HepG2 (cell line): Measurements from ENCODE around the gene TTN. TPM values are rescaled to one million over a fixed set of nuclear protein-coding genes. Genes with fewer than 3 reads are reported as not detected.
A peak's percentile ranks its signal among the peaks of the same experiment; 100 is the strongest.

ENCODE experiments used
- AHR ChIP-seq: IDR thresholded peaks from 2 replicates; pipeline ENCODE4 v1.6.1; 2018; ENCODE audit warnings: missing genetic modification reagents, missing compliant biosample characterization
- CREB1 ChIP-seq, 2 experiments: fragments of 450-650 bp in 1 of 2; IDR thresholded peaks; 2 replicates each; pipeline ENCODE4 v1.6.1; 2016 to 2017; ENCODE audit warnings: control low read depth in 1 of 2, mild to moderate bottlenecking in 1 of 2, missing compliant biosample characterization in 1 of 2, missing genetic modification characterization in 1 of 2
- EP300 ChIP-seq, 3 experiments: sonication (generic) in 1 of 3; formaldehyde crosslinking in 1 of 3; IDR thresholded peaks; 2 replicates each; pipeline versions ENCODE4 v1.5.1 to v1.6.1; 2011 to 2020; ENCODE audit warnings: low read depth in 2 of 3, low read length in 2 of 3, borderline replicate concordance in 1 of 3, improper control_type of control experiment in 1 of 3, mild to moderate bottlenecking in 1 of 3, missing genetic modification reagents in 1 of 3, moderate library complexity in 1 of 3
- HES4 ChIP-seq: sonication (generic); formaldehyde crosslinking; IDR thresholded peaks from 2 replicates; pipeline ENCODE4 v1.9.0; 2021; ENCODE audit warnings: mild to moderate bottlenecking, missing genetic modification reagents, borderline replicate concordance
- IKZF1 ChIP-seq: fragments of 450-650 bp; IDR thresholded peaks from 2 replicates; pipeline ENCODE4 v1.7.1; 2016
- MIER3 ChIP-seq: IDR thresholded peaks from 2 replicates; pipeline ENCODE4 v1.6.1; 2016; ENCODE audit warnings: missing compliant biosample characterization, borderline replicate concordance
- MIXL1 ChIP-seq: IDR thresholded peaks from 2 replicates; pipeline ENCODE4 v1.6.1; 2016
- MTF1 ChIP-seq: sonication (generic); formaldehyde crosslinking; IDR thresholded peaks from 2 replicates; pipeline ENCODE4 v1.5.0; 2020; ENCODE audit warnings: missing genetic modification reagents
- PITX1 ChIP-seq: sonication (generic); formaldehyde crosslinking; IDR thresholded peaks from 2 replicates; pipeline ENCODE4 v1.5.1; 2020; ENCODE audit warnings: mild to moderate bottlenecking, missing genetic modification reagents
- PLRG1 ChIP-seq: fragments of 450-650 bp; conservative IDR thresholded peaks from 2 replicates; pipeline ENCODE4 v1.6.1; 2016
- SMAD9 ChIP-seq: sonication (generic); formaldehyde crosslinking; IDR thresholded peaks from 2 replicates; pipeline ENCODE4 v1.5.1; 2020; ENCODE audit warnings: mild to moderate bottlenecking, missing genetic modification reagents
- SRSF1 ChIP-seq: fragments of 200-400 bp; formaldehyde crosslinking; optimal IDR thresholded peaks from 2 replicates; pipeline ENCODE3; 2017; ENCODE audit warnings: mild to moderate bottlenecking, low read depth, low read length, moderate library complexity
- TMF1 ChIP-seq: sonication (generic); formaldehyde crosslinking; IDR thresholded peaks from 2 replicates; pipeline ENCODE4 v1.8.1; 2022; ENCODE audit warnings: low read depth, missing genetic modification reagents
- TOPORS ChIP-seq: sonication (generic); formaldehyde crosslinking; IDR thresholded peaks from 2 replicates; pipeline ENCODE4 v1.8.0; 2023; ENCODE audit warnings: mild to moderate bottlenecking, missing genetic modification reagents
- ZBTB42 ChIP-seq: sonication (generic); formaldehyde crosslinking; IDR thresholded peaks from 2 replicates; pipeline ENCODE4 v1.5.0; 2020; ENCODE audit warnings: mild to moderate bottlenecking, missing genetic modification reagents
- ZC3H13 ChIP-seq: sonication (generic); formaldehyde crosslinking; IDR thresholded peaks from 2 replicates; pipeline ENCODE4 v1.8.1; 2023; ENCODE audit warnings: mild to moderate bottlenecking, missing genetic modification reagents, moderate library complexity
- ZNF446 ChIP-seq: sonication (generic); formaldehyde crosslinking; IDR thresholded peaks from 2 replicates; pipeline ENCODE4 v1.5.0; 2020; ENCODE audit warnings: mild to moderate bottlenecking, missing genetic modification reagents
- ZNF570 ChIP-seq: sonication (generic); formaldehyde crosslinking; IDR thresholded peaks from 2 replicates; pipeline ENCODE4 v1.4.0; 2020; ENCODE audit warnings: mild to moderate bottlenecking, missing genetic modification reagents, borderline replicate concordance
- ZNF724P ChIP-seq: sonication (generic); formaldehyde crosslinking; IDR thresholded peaks from 2 replicates; pipeline ENCODE4 v1.8.0; 2022; ENCODE audit warnings: missing genetic modification reagents, borderline replicate concordance
- polyA plus RNA-seq, 8 experiments: library from polyadenylated mRNA; depleted of rRNA in 3 of 8; stranded (reverse) in 7 of 8; unstranded in 1 of 8; fragments of >200 nt; fragmentation: Illumina TruSeq in 4 of 8; extraction: Trizol in 4 of 8; gene quantifications; 2 replicates each; pipeline versions ENCODE4 v1.2.1 to v1.2.3, GENCODE V29; 2011 to 2016; ENCODE audit warnings: low read depth in 4 of 8, missing spikeins in 1 of 8, mixed read lengths in 1 of 8; ENCODE audit not compliant: insufficient read depth in 1 of 8
- total RNA-seq, 5 experiments: library from RNA; depleted of rRNA; stranded (reverse); fragments of >200 nt; fragmentation: Illumina TruSeq; extraction: Trizol; gene quantifications; 2 replicates each; pipeline ENCODE4 v1.2.3, GENCODE V29; 2016; ENCODE audit warnings: low read depth in 1 of 5
- TF ChIP-seq, protein P1 (sequence below), 2 experiments: sonication (generic) in 1 of 2; formaldehyde crosslinking in 1 of 2; IDR thresholded peaks; 2 replicates each; pipeline versions ENCODE4 v1.4.0 to v1.6.1; 2018 to 2020; ENCODE audit warnings: missing genetic modification reagents in 2 of 2, borderline replicate concordance in 1 of 2, low read depth in 1 of 2, mild to moderate bottlenecking in 1 of 2, missing biosample characterization in 1 of 2
- TF ChIP-seq, protein P2 (sequence below): sonication (generic); formaldehyde crosslinking; IDR thresholded peaks from 2 replicates; pipeline ENCODE4 v1.4.0; 2020; ENCODE audit warnings: mild to moderate bottlenecking, missing genetic modification reagents
- TF ChIP-seq, protein P3 (sequence below): IDR thresholded peaks from 2 replicates; pipeline ENCODE4 v1.6.1; 2016; ENCODE audit warnings: mild to moderate bottlenecking, missing biosample characterization, missing genetic modification reagents

TTN gene
- total and polyA plus RNA-seq, 2 of the 13 experiments (the other 11 are each of a cell fraction or from before 2014, with no cell fraction given), result under 0.01 TPM

DNA sequence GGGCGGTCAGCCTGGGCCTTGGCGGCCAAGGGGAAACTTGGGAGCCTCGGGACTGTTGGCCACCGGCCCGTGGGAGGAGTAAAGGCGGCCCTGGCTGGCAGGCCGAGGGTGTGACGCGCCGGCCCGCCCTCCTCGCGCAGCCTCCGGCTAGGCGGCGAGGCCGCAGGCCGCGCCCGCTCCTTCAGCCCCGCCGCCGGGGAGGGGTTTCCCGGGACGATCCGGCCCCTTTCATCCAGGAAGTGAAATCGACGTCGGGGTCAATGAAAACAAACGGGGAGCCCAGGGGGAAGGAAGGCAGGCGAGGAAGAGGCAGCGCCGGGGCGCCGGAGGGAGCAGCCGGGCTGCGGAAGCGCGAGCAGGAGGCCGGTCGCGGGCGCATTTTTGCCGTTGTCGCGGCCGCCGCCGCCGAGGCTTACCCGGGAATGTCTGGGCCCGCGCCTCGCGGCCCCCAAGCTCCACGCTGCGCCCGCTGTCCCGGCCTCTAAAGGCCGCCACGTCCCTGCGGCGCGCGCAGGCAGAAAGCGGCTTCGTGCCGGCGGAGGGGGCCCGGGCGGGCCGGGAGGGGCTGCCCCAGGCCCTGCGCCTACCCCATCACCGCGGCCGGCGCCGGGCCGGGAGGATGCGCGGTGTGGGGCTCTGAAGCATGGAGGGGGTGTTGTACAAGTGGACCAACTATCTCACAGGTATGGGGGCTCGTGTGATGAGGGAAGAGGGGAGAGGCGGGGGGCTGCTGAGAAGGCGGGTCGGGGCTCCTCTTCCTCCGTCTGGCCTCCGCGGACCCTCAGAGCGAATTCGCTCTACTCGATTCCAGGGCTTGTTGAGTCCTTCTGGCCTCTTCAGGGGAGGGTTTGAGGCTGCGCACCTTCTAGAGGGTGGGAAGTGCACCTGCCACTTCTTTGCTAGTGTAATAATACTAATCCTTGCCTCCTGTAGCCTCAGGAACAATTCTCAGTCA lies 326.7 kb downstream of the TTN start, which contains the start of gene PLEKHA3 (continued):
- TF ChIP-seq, protein P1, sequence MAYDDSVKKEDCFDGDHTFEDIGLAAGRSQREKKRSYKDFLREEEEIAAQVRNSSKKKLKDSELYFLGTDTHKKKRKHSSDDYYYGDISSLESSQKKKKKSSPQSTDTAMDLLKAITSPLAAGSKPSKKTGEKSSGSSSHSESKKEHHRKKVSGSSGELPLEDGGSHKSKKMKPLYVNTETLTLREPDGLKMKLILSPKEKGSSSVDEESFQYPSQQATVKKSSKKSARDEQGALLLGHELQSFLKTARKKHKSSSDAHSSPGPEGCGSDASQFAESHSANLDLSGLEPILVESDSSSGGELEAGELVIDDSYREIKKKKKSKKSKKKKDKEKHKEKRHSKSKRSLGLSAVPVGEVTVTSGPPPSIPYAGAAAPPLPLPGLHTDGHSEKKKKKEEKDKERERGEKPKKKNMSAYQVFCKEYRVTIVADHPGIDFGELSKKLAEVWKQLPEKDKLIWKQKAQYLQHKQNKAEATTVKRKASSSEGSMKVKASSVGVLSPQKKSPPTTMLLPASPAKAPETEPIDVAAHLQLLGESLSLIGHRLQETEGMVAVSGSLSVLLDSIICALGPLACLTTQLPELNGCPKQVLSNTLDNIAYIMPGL (CRISPR knock-in tag; IDR thresholded peaks at IDR 0.05; ENCODE audit: borderline replicate concordance in 1 of 2, low read depth in 1 of 2), result peak; percentile 69 to 81; a peak in 3 of 4 replicates
- no peak for TF ChIP-seq SRSF1
- TF ChIP-seq ZNF724P (CRISPR knock-in tag), result peak; percentile 30; the same call in 1 of the 2 replicates
- no peak for TF ChIP-seq ZNF570
- TF ChIP-seq PLRG1, result no peak
- TF ChIP-seq MIXL1, result no peak
- TF ChIP-seq MIER3, result no peak
- TF ChIP-seq PITX1 (CRISPR knock-in tag), result 0 out of 2 replicates have a peak, but pooled peaks have one; percentile 37
- no peak for TF ChIP-seq IKZF1
- TF ChIP-seq TMF1 (CRISPR knock-in tag), result peak; percentile 40; the same call in 1 of the 2 replicates
- TF ChIP-seq CREB1 (IDR thresholded peaks at IDR 0.05), result peak; percentile 66; the same call in 1 of the 2 replicates
- peak; percentile 63; the same call in 1 of the 2 replicates for TF ChIP-seq CREB1 (CRISPR knock-in tag; IDR thresholded peaks at IDR 0.05)
- TF ChIP-seq, protein P2, sequence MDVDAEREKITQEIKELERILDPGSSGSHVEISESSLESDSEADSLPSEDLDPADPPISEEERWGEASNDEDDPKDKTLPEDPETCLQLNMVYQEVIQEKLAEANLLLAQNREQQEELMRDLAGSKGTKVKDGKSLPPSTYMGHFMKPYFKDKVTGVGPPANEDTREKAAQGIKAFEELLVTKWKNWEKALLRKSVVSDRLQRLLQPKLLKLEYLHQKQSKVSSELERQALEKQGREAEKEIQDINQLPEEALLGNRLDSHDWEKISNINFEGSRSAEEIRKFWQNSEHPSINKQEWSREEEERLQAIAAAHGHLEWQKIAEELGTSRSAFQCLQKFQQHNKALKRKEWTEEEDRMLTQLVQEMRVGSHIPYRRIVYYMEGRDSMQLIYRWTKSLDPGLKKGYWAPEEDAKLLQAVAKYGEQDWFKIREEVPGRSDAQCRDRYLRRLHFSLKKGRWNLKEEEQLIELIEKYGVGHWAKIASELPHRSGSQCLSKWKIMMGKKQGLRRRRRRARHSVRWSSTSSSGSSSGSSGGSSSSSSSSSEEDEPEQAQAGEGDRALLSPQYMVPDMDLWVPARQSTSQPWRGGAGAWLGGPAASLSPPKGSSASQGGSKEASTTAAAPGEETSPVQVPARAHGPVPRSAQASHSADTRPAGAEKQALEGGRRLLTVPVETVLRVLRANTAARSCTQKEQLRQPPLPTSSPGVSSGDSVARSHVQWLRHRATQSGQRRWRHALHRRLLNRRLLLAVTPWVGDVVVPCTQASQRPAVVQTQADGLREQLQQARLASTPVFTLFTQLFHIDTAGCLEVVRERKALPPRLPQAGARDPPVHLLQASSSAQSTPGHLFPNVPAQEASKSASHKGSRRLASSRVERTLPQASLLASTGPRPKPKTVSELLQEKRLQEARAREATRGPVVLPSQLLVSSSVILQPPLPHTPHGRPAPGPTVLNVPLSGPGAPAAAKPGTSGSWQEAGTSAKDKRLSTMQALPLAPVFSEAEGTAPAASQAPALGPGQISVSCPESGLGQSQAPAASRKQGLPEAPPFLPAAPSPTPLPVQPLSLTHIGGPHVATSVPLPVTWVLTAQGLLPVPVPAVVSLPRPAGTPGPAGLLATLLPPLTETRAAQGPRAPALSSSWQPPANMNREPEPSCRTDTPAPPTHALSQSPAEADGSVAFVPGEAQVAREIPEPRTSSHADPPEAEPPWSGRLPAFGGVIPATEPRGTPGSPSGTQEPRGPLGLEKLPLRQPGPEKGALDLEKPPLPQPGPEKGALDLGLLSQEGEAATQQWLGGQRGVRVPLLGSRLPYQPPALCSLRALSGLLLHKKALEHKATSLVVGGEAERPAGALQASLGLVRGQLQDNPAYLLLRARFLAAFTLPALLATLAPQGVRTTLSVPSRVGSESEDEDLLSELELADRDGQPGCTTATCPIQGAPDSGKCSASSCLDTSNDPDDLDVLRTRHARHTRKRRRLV (CRISPR knock-in tag), result no peak
- peak; percentile 33; the same call in 1 of the 2 replicates for TF ChIP-seq ZNF446
- TF ChIP-seq, protein P3, sequence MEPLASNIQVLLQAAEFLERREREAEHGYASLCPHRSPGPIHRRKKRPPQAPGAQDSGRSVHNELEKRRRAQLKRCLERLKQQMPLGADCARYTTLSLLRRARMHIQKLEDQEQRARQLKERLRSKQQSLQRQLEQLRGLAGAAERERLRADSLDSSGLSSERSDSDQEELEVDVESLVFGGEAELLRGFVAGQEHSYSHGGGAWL (CRISPR knock-in tag), result no peak
- no peak for TF ChIP-seq ZBTB42
- TF ChIP-seq MTF1 (CRISPR knock-in tag), result no peak
- TF ChIP-seq EP300 (IDR thresholded peaks at IDR 0.05; ENCODE audit: low read depth in 2 of 2, low read length in 2 of 2), result peak in 1 of 2 experiments; percentile 11; a peak in 2 of 4 replicates
- TF ChIP-seq EP300 (CRISPR knock-in tag; IDR thresholded peaks at IDR 0.05; ENCODE audit: borderline replicate concordance), result no peak
- peak; percentile 22; the same call in 1 of the 2 replicates for TF ChIP-seq HES4 (CRISPR knock-in tag)
- no peak for TF ChIP-seq SMAD9 (CRISPR knock-in tag)
- TF ChIP-seq AHR, result no peak
- TF ChIP-seq ZC3H13 (CRISPR knock-in tag), result peak; percentile 76
- TF ChIP-seq TOPORS, result peak; percentile 86
